SK-N-MC (cell line): ENCODE data around the gene CFTR.

ENCODE experiments used
- DNase-seq: peaks from one replicate; pipeline ENCODE4 v3.0.0-alpha.2; 2011; ENCODE audit warnings: low read depth, low spot score
- H3K27ac ChIP-seq: fragments of 200-600 bp; sonication (generic); 2 replicates; pipeline ENCODE4 v1.5.1; 2016; ENCODE audit warnings: mixed run types
- H3K36me3 ChIP-seq: fragments of 200-600 bp; sonication (generic); 2 replicates; pipeline ENCODE4 v1.6.1; 2017; ENCODE audit warnings: antibody characterized with exemption, low read length, mixed read lengths; ENCODE audit not compliant: insufficient read depth
- H3K4me3 ChIP-seq: fragments of 200-600 bp; sonication (generic); 2 replicates; pipeline ENCODE4 v1.5.1; 2016
- H3K9ac ChIP-seq: fragments of 200-600 bp; sonication (generic); 2 replicates; pipeline ENCODE4 v1.8.0; 2017; ENCODE audit warnings: mixed run types, mixed read lengths; ENCODE audit not compliant: insufficient read length
- H3K9me3 ChIP-seq: fragments of 200-600 bp; sonication (generic); 2 replicates; pipeline ENCODE4 v1.6.1; 2017; ENCODE audit warnings: low read depth, mild to moderate bottlenecking, antibody characterized with exemption, low read length, moderate library complexity, mixed read lengths
- EZH2 ChIP-seq: fragments of 200-600 bp; sonication (generic); IDR thresholded peaks from one replicate; pipeline ENCODE4 v1.6.1; 2017; ENCODE audit warnings: antibody characterized with exemption
- FOXP2 ChIP-seq: optimal IDR thresholded peaks from 2 replicates; pipeline ENCODE3; 2011; ENCODE audit warnings: mild to moderate bottlenecking, moderate library complexity; ENCODE audit not compliant: insufficient read depth; ENCODE audit errors: extremely low read length, control extremely low read depth
- POLR2AphosphoS5 ChIP-seq: IDR thresholded peaks from 2 replicates; pipeline ENCODE4 v1.6.1; 2012; ENCODE audit warnings: mild to moderate bottlenecking, low read depth, low read length, borderline replicate concordance

Gene CFTR

DNA sequence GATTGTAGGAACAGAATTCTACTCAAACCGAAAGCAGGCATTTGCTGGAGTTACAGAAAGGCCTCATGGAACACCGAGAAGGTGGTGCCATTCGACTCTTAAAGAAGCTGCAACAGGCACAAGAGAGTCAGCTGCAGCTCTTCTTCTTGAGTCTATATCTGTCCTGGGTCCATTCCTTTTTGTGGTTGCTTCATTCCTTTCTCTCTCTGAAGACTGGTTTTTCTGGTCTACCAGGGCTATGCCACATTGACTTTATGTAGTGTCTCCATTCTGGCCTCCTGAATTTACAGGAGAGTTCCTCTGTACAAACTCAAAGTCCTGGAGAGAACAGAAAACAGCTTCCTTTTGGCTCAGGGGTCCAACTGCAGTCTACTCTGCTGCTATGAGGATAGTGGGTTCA is 132.8 kb downstream of the CFTR start:
- H3K27ac ChIP-seq: no peak overlapping the region
- H3K9ac ChIP-seq: no peak overlapping the region
- no peaks in the 10 kb centered on the region for H3K36me3 ChIP-seq
- TF ChIP-seq FOXP2 (no peak), EZH2 (no peak), POLR2AphosphoS5 (no peak)
- H3K4me3 ChIP-seq: no peak overlapping the region
- DNase-seq: no peak
- H3K9me3 ChIP-seq: no peaks in the 10 kb centered on the region

- no peak for DNase-seq
- TF ChIP-seq EZH2 (no peak), POLR2AphosphoS5 (no peak), FOXP2 (no peak)
- Histone ChIP-seq H3K9ac (no peak overlapping the region), H3K9me3 (no peaks in the 10 kb centered on the region), H3K27ac (no peak overlapping the region), H3K4me3 (no peak overlapping the region), H3K36me3 (no peaks in the 10 kb centered on the region)
Observed at GRCh38 chr7:117616694-117617093, 136.9 kb downstream of the CFTR start.

DNA sequence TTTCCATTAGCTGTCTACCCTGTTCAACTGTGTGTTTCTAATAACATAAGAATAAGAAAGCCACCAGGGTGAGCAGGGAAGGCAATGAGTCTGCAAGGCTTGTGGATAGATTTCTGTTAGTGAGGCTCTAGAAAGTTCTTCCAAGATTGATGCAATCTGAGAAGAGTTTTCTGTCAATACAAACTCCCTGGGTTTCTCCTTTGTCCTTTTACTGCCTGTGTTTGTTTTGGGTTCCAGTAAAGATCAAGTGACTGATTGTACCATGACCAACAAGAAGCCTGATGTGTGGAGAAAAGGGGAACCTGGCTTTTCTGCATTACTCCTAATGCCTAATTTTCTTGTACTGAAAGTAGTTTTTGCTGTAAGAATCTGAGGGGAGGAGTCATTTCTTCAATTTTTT is 139.9 kb downstream of the CFTR start:
- no peaks in the 10 kb centered on the region for H3K9me3 ChIP-seq
- H3K36me3 ChIP-seq: no peaks in the 10 kb centered on the region
- DNase-seq: no peak
- H3K9ac ChIP-seq: no peak overlapping the region
- TF ChIP-seq POLR2AphosphoS5 (no peak), EZH2 (no peak), FOXP2 (no peak)
- no peak overlapping the region for H3K4me3 ChIP-seq
- no peak overlapping the region for H3K27ac ChIP-seq

DNA sequence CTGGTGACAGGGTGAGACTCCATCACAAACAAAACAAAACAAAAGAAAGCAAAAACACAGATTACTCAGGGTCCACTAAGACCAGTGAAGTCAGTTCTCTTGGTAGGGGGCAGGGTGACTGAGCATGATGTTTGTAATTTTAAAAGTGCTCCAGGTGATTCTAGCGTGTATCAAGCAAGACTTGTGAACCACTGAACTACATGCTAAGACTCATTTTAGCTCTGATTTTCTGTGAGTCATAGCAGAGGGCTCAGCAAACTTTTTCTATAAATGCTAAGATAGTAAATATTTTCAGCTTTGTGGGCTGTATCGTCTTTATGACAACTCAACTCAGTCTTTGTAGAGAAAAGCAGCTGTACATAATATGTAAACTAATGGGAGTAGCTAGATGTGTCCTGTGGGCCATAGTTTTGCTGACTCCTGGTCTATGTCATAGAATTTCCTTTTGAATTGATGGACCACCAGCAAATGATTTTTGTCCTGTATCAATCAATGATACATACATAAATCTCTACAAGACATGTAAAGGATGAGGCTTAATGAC is 141.3 kb downstream of the CFTR start:
- Histone ChIP-seq H3K36me3 (no peaks in the 10 kb centered on the region), H3K9ac (no peak overlapping the region), H3K9me3 (no peaks in the 10 kb centered on the region), H3K27ac (no peak overlapping the region), H3K4me3 (no peak overlapping the region)
- no peak for DNase-seq
- TF ChIP-seq FOXP2: no peak
- no peak for TF ChIP-seq EZH2

DNA sequence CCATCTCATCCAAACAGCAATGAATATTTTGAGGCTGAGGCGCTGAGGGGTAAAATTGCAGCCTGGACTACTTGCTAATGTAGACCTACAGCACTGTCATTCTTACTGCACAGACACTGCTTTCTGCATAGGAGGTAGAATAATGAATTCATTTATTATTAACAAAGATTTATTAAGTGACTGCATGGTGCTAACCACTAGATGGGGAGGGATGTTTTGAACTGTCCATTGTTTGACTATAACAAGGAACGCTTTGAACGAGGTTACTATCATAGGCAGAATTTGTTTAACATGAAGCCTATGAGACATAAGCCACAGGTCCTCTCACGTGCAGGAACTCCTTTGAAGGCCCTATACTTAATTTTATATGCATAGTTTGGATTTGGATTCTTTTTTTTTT is 143.8 kb downstream of the CFTR start:
- no peak overlapping the region for H3K9ac ChIP-seq
- TF ChIP-seq FOXP2 (no peak), POLR2AphosphoS5 (no peak), EZH2 (no peak)
- H3K36me3 ChIP-seq: no peaks in the 10 kb centered on the region
- no peak overlapping the region for H3K4me3 ChIP-seq
- no peaks in the 10 kb centered on the region for H3K9me3 ChIP-seq
- DNase-seq: no peak
- H3K27ac ChIP-seq: no peak overlapping the region

- peaks cover 2% of the 10 kb centered on the region; the same call in 1 of the 2 replicates for H3K9me3 ChIP-seq
- H3K27ac ChIP-seq: no peak overlapping the region
- DNase-seq: no peak
- no peaks in the 10 kb centered on the region for H3K36me3 ChIP-seq
- no peak for TF ChIP-seq EZH2
- no peak for TF ChIP-seq POLR2AphosphoS5
- TF ChIP-seq FOXP2: no peak
- no peak overlapping the region for H3K4me3 ChIP-seq
- no peak overlapping the region for H3K9ac ChIP-seq
Observed at GRCh38 chr7:117630501-117630900, 150.7 kb downstream of the CFTR start.

- Histone ChIP-seq H3K27ac (no peak overlapping the region), H3K36me3 (no peaks in the 10 kb centered on the region), H3K4me3 (no peak overlapping the region), H3K9me3 (peaks cover 2% of the 10 kb centered on the region; the same call in 1 of the 2 replicates), H3K9ac (no peak overlapping the region)
- TF ChIP-seq FOXP2: no peak
- no peak for TF ChIP-seq POLR2AphosphoS5
- no peak for TF ChIP-seq EZH2
- DNase-seq: no peak
Observed at GRCh38 chr7:117630907-117631564, 151.2 kb downstream of the CFTR start.

GRCh38 chr7:117631652-117632051 is 151.8 kb downstream of the CFTR start:
- Histone ChIP-seq H3K4me3 (no peak overlapping the region), H3K9me3 (peaks cover 2% of the 10 kb centered on the region; the same call in 1 of the 2 replicates), H3K9ac (no peak overlapping the region), H3K27ac (no peak overlapping the region), H3K36me3 (no peaks in the 10 kb centered on the region)
- no peak for DNase-seq
- no peak for TF ChIP-seq FOXP2
- no peak for TF ChIP-seq POLR2AphosphoS5
- no peak for TF ChIP-seq EZH2

DNA sequence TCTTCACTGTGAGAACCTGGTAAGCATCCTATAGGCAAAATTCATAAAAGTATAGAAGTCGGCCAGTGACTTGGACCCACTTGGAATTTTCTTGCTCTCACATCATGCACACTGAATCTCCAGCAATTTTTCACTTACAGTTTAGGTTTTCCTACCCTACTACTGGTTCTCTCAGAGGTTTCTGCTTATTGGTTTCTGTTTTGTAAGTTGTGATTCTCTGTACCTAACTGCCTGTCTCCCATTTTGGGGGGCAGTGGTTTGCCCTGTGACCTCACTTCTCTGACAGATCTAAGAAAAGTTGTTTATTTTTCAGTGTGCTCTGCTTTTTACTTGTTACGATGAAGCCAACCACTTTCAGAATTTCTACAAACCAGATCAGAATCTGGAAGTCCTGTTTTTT is 158.1 kb downstream of the CFTR start:
- Histone ChIP-seq H3K36me3 (no peaks in the 10 kb centered on the region), H3K4me3 (no peak overlapping the region), H3K27ac (no peak overlapping the region), H3K9me3 (peaks cover 2% of the 10 kb centered on the region; the same call in 1 of the 2 replicates), H3K9ac (no peak overlapping the region)
- TF ChIP-seq POLR2AphosphoS5 (no peak), FOXP2 (no peak), EZH2 (no peak)
- DNase-seq: no peak
